Inflammatory macrophage treated with lipopolysaccharide for 1 hour (primary cell): Measurements from ENCODE around the gene XKR3.
"Not testable (repeated sequence)": the region's sequence is repeated elsewhere in the genome, so short reads cannot be mapped to it uniquely, and the experiment has no call there.

ENCODE experiments used
- DNase-seq, 2 donors: peaks; one replicate each; pipeline ENCODE4 v3.0.0-alpha.2; 2020 to 2022

Gene XKR3

DNA sequence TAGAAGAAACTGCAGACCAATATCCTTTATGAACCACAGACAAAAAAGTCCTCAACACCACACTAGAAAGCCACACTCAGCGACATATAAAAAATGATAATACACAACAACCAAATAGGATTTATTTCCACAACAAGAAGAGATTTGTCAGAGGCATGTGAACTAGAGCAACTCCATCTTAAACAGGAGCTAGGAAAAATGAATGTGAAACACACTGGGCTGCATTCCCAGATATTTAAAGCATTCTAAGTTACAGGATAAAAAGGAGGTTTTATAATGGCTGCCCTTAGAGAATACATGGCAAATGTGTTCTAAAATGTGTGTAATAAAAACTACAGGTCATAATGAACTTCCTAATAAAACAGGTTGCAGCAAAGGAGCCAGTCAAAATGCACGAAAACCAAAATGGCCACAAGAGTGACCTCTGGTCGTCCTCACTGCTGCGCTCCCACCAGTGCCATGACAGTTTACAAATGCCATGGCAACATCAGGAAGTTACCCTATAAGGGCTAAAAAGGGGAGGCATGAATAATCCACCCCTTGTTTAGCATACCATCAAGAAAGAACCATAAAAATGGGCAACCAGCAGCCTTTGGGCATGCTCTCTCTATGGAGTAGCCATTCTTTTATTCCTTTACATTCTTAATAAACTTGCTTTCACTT, 21.8 kb downstream of the XKR3 start:
- DNase-seq = no peak

- DNase-seq = no peak
These were observed 23.6 kb downstream of the XKR3 start for GRCh38 chr22:16801571-16801970.

DNA sequence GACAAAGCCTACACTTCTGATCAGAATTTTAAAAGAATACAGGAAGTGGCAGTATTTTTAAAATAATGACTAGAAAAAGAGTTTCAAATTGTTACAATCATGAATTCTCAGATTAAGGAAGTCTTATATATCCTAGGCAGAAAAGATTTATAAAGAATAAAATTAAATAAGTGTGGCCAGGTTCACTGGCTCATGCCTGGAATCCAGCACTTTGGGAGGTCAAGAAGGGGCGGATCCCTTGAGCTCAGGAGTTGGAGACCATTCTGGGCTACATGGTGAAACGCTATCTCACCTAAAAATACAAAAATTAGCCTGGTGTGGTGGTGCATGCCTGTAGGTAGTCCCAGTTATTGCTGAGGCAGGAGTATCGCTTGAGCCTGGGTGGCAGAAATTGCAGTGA, 24.1 kb downstream of the XKR3 start:
- DNase-seq = no peak

GRCh38 chr22:16800358-16800757, 24.9 kb downstream of the XKR3 start:
- DNase-seq = no peak

DNA sequence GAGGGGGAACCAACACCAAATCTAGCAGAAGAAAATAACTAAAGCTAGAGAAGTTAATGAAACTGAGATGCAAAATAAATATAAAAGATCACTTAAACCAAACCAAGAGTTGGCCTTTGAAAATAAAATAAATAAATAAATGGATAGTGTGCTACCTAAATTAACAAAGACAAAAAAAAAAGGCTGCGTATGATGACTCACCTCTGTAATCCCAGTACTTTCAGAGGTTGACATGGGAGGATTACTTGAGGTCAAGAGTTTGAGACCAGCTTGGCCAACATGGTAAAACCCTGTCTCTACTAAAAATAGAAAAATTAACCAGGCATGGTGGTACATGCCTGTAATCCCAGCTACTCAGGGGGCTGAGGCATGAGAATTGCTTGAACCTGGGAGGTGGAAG, 29.7 kb downstream of the XKR3 start:
- not testable (repeated sequence) for DNase-seq

- DNase-seq = no peak
These were observed 31.4 kb downstream of the XKR3 start for GRCh38 chr22:16793831-16794230.

DNA sequence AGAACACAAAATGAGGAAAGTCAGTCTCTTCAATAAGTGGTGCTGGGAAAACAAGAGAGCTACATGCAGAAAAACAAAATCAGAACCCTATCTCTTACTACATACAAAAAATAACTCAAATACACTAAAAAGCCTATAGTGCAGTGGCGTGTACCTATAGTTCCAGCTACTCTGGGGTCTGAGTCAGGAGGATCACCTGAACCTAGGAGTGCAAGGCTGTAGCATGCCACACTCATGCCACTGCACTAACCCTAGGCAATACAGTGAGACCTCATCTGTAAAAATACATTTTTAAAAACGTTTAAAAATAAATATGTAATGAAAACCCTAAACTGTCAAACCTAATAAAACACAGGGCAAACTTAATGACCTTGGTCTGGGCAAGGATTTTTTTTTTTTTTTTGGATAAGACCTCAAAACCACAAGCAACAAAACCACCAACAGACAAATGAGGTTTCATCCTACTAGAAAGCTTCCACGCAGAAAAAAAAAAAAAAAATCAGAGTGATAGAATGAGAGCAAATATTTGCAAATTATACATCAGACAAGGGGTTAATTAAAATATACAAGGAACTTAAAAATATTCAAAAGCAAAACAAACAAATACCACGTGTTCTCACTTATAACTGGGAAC, 35.2 kb downstream of the XKR3 start:
- DNase-seq = no peak

DNA sequence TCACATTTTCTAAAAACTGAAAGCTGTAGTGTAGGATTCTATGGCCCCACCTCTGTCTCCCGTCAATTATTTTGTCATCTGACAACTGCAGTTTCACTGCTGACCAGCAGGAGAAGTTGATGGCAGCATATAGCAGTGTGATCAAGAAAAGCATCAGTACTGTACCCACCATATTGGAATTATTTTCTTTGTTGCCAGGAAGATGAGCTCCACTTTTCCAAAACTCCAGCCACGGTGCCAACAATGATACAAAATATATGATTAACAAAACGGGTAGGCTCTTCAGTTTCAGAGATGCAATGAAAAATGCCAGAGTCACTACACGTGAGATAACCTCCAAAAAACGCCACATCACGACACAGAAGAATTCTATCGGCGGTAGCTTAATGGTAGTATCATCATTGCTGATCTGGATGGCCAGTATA, 41.3 kb downstream of the XKR3 start:
- peak in 1 of 2 donors; percentile 29 for DNase-seq

GRCh38 chr22:16783453-16783852, 41.8 kb downstream of the XKR3 start:
- no peak for DNase-seq

- no peak for DNase-seq
These were observed 43.4 kb downstream of the XKR3 start for GRCh38 chr22:16781764-16782329.

- DNase-seq = no peak
These were observed 44.0 kb downstream of the XKR3 start for GRCh38 chr22:16781074-16781763.

GRCh38 chr22:16777284-16777924, 47.8 kb downstream of the XKR3 start:
- no peak for DNase-seq

- peak in 1 of 2 donors; percentile 66 for DNase-seq
These were observed 49.1 kb downstream of the XKR3 start for GRCh38 chr22:16776080-16776479.

- no peak for DNase-seq
These were observed 50.2 kb downstream of the XKR3 start for GRCh38 chr22:16774911-16775500.

GRCh38 chr22:16771569-16771968, 53.6 kb downstream of the XKR3 start:
- DNase-seq = not testable (repeated sequence)

GRCh38 chr22:16767927-16768326, 57.3 kb downstream of the XKR3 start:
- DNase-seq = not testable (repeated sequence)

GRCh38 chr22:16762224-16762623, 63.0 kb downstream of the XKR3 start:
- not testable (repeated sequence) for DNase-seq

DNA sequence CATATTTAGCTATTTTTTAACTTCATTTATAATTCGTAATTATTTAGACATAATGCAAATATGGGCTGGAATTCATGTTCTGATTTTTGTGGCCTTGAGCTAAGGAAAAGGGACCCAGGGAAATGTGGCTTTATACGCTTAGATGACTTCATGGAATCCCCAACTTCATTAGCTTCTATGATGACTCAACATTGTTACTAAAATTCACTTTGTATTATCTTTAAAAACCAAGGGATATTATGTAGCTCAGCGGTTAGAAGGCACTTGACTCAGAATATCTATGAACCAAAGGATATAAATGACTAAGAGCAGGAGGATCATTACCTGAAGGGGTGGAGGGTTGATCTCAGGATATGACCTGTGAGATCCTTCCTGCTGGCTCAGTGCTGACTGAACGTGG, 64.8 kb downstream of the XKR3 start:
- DNase-seq = not testable (repeated sequence)

DNA sequence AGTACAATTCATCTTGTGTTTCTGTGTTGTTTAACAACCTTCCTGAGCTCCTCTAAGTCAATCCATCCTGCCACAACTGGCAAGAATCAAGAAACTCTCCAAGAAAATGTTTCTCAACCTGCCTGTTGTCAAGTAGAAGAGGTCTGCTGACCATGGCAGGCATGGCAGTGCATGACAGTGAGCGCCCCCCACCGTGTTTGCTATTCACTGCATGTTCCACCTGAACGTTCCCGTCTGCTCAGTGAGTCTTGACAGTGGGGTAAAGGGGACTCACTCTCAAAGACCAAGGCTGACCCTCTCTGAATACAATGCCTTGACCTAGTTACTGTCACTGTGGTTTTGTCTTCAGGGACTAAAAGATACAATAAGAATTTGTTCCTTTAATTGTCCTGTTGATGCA, 75.9 kb downstream of the XKR3 start:
- not testable (repeated sequence) for DNase-seq

GRCh38 chr22:16748160-16748929, 76.9 kb downstream of the XKR3 start:
- DNase-seq = not testable (repeated sequence)

GRCh38 chr22:16747266-16748159, 77.7 kb downstream of the XKR3 start:
- DNase-seq = not testable (repeated sequence)
